ENCODE measurements around the gene ADD1. TPM values are rescaled to one million over a fixed set of nuclear protein-coding genes. Genes with fewer than 3 reads are reported as not detected.

ADD1 gene
- total and polyA plus RNA-seq, 2 donors from 2014 or later: 232 to 313 TPM

GRCh38 chr4:2799971-2800690, 43.5 kb upstream of the ADD1 start:
- Histone ChIP-seq H3K36me3 (ENCODE audit: control insufficient read depth in 2 of 3, insufficient read depth in 3 of 3, low read length in 3 of 3) (peaks cover 0 to 2% (median 0%) of the 10 kb centered on the region in 3 donors), H3K27ac (ENCODE audit: low read depth in 2 of 2, low read length in 2 of 2) (peak overlapping the region; percentile 83 to 93), H3K27me3 (ENCODE audit: control insufficient read depth, insufficient read depth, low read length) (no peaks in the 10 kb centered on the region), H3K4me3 (ENCODE audit: low read length in 3 of 3) (no peak overlapping the region), H3K9me3 (ENCODE audit: control insufficient read depth in 2 of 3, insufficient read depth in 1 of 3, low read length in 3 of 3) (no peaks in the 10 kb centered on the region), H3K9ac (ENCODE audit: low read length in 3 of 3) (peak overlapping the region in 1 of 3 donors; percentile 12), H3K4me1 (ENCODE audit: control insufficient read depth in 2 of 3, insufficient read depth in 2 of 3, low read depth in 1 of 3, low read length in 3 of 3) (peaks cover 0 to 76% (median 51%) of the 10 kb centered on the region in 3 donors)
- intact Hi-C loops (cut with DNase I): no loop called here
- no peak for FAIRE-seq
- no peak for TF ChIP-seq CTCF (IDR thresholded peaks at IDR 0.05; ENCODE audit: borderline replicate concordance, extremely low read depth, insufficient read depth)
- peak in 2 of 5 donors; percentile 65 to 77 for DNase-seq

GRCh38 chr4:2800691-2801596, 42.7 kb upstream of the ADD1 start:
- Histone ChIP-seq H3K27me3 (ENCODE audit: control insufficient read depth, insufficient read depth, low read length) (no peaks in the 10 kb centered on the region), H3K9ac (ENCODE audit: low read length in 3 of 3) (peak overlapping the region in 1 of 3 donors; percentile 7), H3K4me1 (ENCODE audit: control insufficient read depth in 2 of 3, insufficient read depth in 2 of 3, low read depth in 1 of 3, low read length in 3 of 3) (peaks cover 0 to 76% (median 49%) of the 10 kb centered on the region in 3 donors), H3K4me3 (ENCODE audit: low read length in 3 of 3) (no peak overlapping the region), H3K36me3 (ENCODE audit: control insufficient read depth in 2 of 3, insufficient read depth in 3 of 3, low read length in 3 of 3) (peaks cover 0 to 2% (median 0%) of the 10 kb centered on the region in 3 donors), H3K9me3 (ENCODE audit: control insufficient read depth in 2 of 3, insufficient read depth in 1 of 3, low read length in 3 of 3) (no peaks in the 10 kb centered on the region), H3K27ac (ENCODE audit: low read depth in 2 of 2, low read length in 2 of 2) (peak overlapping the region; percentile 83 to 93)
- intact Hi-C loops (cut with DNase I): no loop called here
- DNase-seq (peak; percentile 76 to 95 (median 85)), FAIRE-seq (no peak)
- TF ChIP-seq CTCF (IDR thresholded peaks at IDR 0.05; ENCODE audit: borderline replicate concordance, extremely low read depth, insufficient read depth): no peak

- DNase-seq: peak in 1 of 5 donors; percentile 69
- Histone ChIP-seq H3K36me3 (ENCODE audit: control insufficient read depth in 2 of 3, insufficient read depth in 3 of 3, low read length in 3 of 3) (peaks cover 0 to 2% (median 0%) of the 10 kb centered on the region in 3 donors), H3K4me3 (ENCODE audit: low read length in 3 of 3) (no peak overlapping the region), H3K27me3 (ENCODE audit: control insufficient read depth, insufficient read depth, low read length) (no peaks in the 10 kb centered on the region), H3K4me1 (ENCODE audit: control insufficient read depth in 2 of 3, insufficient read depth in 2 of 3, low read depth in 1 of 3, low read length in 3 of 3) (peaks cover 0 to 73% (median 46%) of the 10 kb centered on the region in 3 donors), H3K9me3 (ENCODE audit: control insufficient read depth in 2 of 3, insufficient read depth in 1 of 3, low read length in 3 of 3) (no peaks in the 10 kb centered on the region), H3K9ac (ENCODE audit: low read length in 3 of 3) (no peak overlapping the region), H3K27ac (ENCODE audit: low read depth in 2 of 2, low read length in 2 of 2) (no peak overlapping the region)
- FAIRE-seq: no peak
- intact Hi-C loops (cut with DNase I): no loop called here
- TF ChIP-seq CTCF (IDR thresholded peaks at IDR 0.05; ENCODE audit: borderline replicate concordance, extremely low read depth, insufficient read depth): no peak
Observed at GRCh38 chr4:2802618-2803531, 40.8 kb upstream of the ADD1 start.
